Neural crest cell (in vitro differentiated cells): Measurements from ENCODE around the gene LRRN4CL. TPM values are rescaled to one million over a fixed set of nuclear protein-coding genes. Genes with fewer than 3 reads are reported as not detected.

Experiments used
- DNase-seq: peaks from one replicate; pipeline ENCODE4 v3.0.0; 2021; ENCODE audit warnings: low read depth, mixed read lengths, low spot score
- H3K27ac Mint-ChIP-seq: one replicate; pipeline ENCODE4 v1.8.0; 2021; ENCODE audit warnings: mild to moderate bottlenecking, mixed read lengths; ENCODE audit not compliant: unreplicated experiment
- H3K27me3 Mint-ChIP-seq: 2 replicates; pipeline ENCODE4 v1.8.0; 2021; ENCODE audit warnings: low read depth, mild to moderate bottlenecking, mixed read lengths
- H3K36me3 Mint-ChIP-seq: 2 replicates; pipeline ENCODE4 v1.8.0; 2021; ENCODE audit warnings: low read depth, mild to moderate bottlenecking, mixed read lengths
- H3K4me1 Mint-ChIP-seq: 2 replicates; pipeline ENCODE4 v1.8.0; 2021; ENCODE audit warnings: mixed read lengths
- H3K4me3 Mint-ChIP-seq: one replicate; pipeline ENCODE4 v1.8.0; 2021; ENCODE audit warnings: mild to moderate bottlenecking, mixed read lengths
- H3K9me3 Mint-ChIP-seq: 2 replicates; pipeline ENCODE4 v1.8.0; 2021; ENCODE audit warnings: mixed read lengths
- total RNA-seq: library from RNA; stranded (reverse); gene quantifications from 2 replicates; pipeline ENCODE4 v1.2.1, GENCODE V29; 2021
- TF ChIP-seq, protein P1 (sequence below): fragments of 200-600 bp; sonication (generic); conservative IDR thresholded peaks from 2 replicates; pipeline ENCODE4 v1.5.0; 2021; ENCODE audit warnings: antibody characterized with exemption, mild to moderate bottlenecking

Gene LRRN4CL
- total RNA-seq, 1 donor from 2014 or later: 1.8 TPM

- H3K9me3 Mint-ChIP-seq: no peaks in the 10 kb centered on the region
- H3K27ac Mint-ChIP-seq: peak overlapping the region; percentile 98
- peak overlapping the region; percentile 100 for H3K4me3 Mint-ChIP-seq
- H3K4me1 Mint-ChIP-seq: peaks cover 42% of the 10 kb centered on the region
- peaks cover 6% of the 10 kb centered on the region for H3K27me3 Mint-ChIP-seq
- TF ChIP-seq, protein P1, sequence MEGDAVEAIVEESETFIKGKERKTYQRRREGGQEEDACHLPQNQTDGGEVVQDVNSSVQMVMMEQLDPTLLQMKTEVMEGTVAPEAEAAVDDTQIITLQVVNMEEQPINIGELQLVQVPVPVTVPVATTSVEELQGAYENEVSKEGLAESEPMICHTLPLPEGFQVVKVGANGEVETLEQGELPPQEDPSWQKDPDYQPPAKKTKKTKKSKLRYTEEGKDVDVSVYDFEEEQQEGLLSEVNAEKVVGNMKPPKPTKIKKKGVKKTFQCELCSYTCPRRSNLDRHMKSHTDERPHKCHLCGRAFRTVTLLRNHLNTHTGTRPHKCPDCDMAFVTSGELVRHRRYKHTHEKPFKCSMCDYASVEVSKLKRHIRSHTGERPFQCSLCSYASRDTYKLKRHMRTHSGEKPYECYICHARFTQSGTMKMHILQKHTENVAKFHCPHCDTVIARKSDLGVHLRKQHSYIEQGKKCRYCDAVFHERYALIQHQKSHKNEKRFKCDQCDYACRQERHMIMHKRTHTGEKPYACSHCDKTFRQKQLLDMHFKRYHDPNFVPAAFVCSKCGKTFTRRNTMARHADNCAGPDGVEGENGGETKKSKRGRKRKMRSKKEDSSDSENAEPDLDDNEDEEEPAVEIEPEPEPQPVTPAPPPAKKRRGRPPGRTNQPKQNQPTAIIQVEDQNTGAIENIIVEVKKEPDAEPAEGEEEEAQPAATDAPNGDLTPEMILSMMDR: no peak
- DNase-seq: no peak
- H3K36me3 Mint-ChIP-seq: peaks cover 15% of the 10 kb centered on the region
Observed at GRCh38 chr11:62665599-62666258, 23.6 kb downstream of the LRRN4CL start.

GRCh38 chr11:62665075-62665598 is 24.2 kb downstream of the LRRN4CL start, which contains the start of the genes C11orf98 and CSKMT:
TSS of gene C11orf98 (minus strand) at chr11:62665210. CDS start at chr11:62665169, 41 bp downstream.
TSS of gene CSKMT (plus strand) at chr11:62665312. CDS start at chr11:62665880, 568 bp downstream.
- peak within 1 kb of the TSS; percentile 100 for H3K4me3 Mint-ChIP-seq
- TF ChIP-seq, protein P1: no peak
- no peaks in the 10 kb centered on the region for H3K9me3 Mint-ChIP-seq
- DNase-seq: peak; percentile 99
- H3K27ac Mint-ChIP-seq: peak within 1 kb of the TSS; percentile 98
- H3K27me3 Mint-ChIP-seq: peaks cover 6% of the 10 kb centered on the region
- H3K36me3 Mint-ChIP-seq: peaks cover 15% of the 10 kb centered on the region
- peaks cover 39% of the 10 kb centered on the region for H3K4me1 Mint-ChIP-seq

GRCh38 chr11:62664405-62665074 is 24.8 kb downstream of the LRRN4CL start:
- Mint-ChIP-seq H3K27me3 (peaks cover 6% of the 10 kb centered on the region), H3K9me3 (no peaks in the 10 kb centered on the region), H3K27ac (peak overlapping the region; percentile 98), H3K36me3 (peaks cover 15% of the 10 kb centered on the region), H3K4me1 (peaks cover 33% of the 10 kb centered on the region), H3K4me3 (peak overlapping the region; percentile 100)
- TF ChIP-seq, protein P1: no peak
- DNase-seq: no peak

DNA sequence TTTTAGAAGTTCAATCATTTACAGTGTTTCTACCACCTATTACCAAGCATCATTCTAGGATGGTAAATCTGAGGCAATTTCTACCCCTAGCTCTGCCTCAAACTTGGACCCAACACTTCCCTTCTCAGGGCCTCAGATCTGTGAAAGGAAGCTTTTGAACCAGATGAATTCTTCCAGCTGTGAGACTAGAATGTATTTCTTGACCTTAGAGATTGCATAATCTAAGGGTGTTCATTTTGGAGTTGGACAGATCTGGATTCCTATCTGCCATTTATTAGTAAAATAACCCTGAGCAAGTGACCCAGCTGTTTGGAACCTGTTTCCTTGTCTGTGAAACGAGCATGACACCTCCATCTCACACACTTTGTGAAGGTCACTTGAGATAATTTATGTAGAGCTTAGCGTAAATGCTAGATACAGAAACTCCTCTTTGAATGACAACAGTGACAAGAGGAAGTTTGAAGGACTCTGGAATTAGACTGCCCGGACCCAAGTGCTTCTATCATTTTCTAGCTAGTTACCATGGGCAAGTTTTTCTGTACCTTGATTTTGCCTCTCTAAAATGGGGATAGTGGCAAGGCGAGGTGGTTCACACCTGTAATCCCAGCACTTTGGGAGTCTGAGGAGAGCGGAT is 32.4 kb downstream of the LRRN4CL start:
- Mint-ChIP-seq H3K4me3 (peak overlapping the region; percentile 28), H3K27me3 (no peaks in the 10 kb centered on the region), H3K36me3 (no peaks in the 10 kb centered on the region), H3K4me1 (peaks cover 14% of the 10 kb centered on the region), H3K9me3 (no peaks in the 10 kb centered on the region), H3K27ac (no peak overlapping the region)
- TF ChIP-seq, protein P1: no peak
- DNase-seq: no peak

GRCh38 chr11:62654297-62654696 is 35.0 kb downstream of the LRRN4CL start:
- no peaks in the 10 kb centered on the region for H3K36me3 Mint-ChIP-seq
- peak overlapping the region; percentile 75 for H3K4me3 Mint-ChIP-seq
- H3K4me1 Mint-ChIP-seq: peaks cover 14% of the 10 kb centered on the region
- peak overlapping the region; percentile 67 for H3K27ac Mint-ChIP-seq
- H3K27me3 Mint-ChIP-seq: no peaks in the 10 kb centered on the region
- no peaks in the 10 kb centered on the region for H3K9me3 Mint-ChIP-seq
- DNase-seq: no peak
- TF ChIP-seq, protein P1: no peak
